Measurements from ENCODE around the gene NCOR2. TPM values are rescaled to one million over a fixed set of nuclear protein-coding genes. Genes with fewer than 3 reads are reported as not detected.
A peak's percentile ranks its signal among the peaks of the same experiment; 100 is the strongest.

Gene NCOR2
- 10 to 100 TPM; 22.9 to 48.1 TPM for polyA plus RNA-seq

- H3K27me3 ChIP-seq (ENCODE audit: control insufficient read depth in 1 of 2, insufficient read depth in 2 of 2, low read length in 2 of 2), result no peaks in the 10 kb centered on the region
- peak within 1 kb of the TSS; percentile 80 to 81 for H3K4me3 ChIP-seq (ENCODE audit: low read depth in 1 of 2, low read length in 2 of 2)
- H3K36me3 ChIP-seq (ENCODE audit: control insufficient read depth in 2 of 2, insufficient read depth in 2 of 2, low read length in 1 of 2), result no peaks in the 10 kb centered on the region
- WGBS, 2 donors, result 1% methylated on average over 39 to 96 of the region's 106 CpGs
- H3K4me1 ChIP-seq (ENCODE audit: control insufficient read depth in 2 of 2, insufficient read depth in 2 of 2, low read length in 1 of 2), result peaks cover 4% of the 10 kb centered on the region in 2 donors
- peak within 1 kb of the TSS; percentile 92 to 97 for H3K27ac ChIP-seq (ENCODE audit: low read depth in 2 of 2, low read length in 1 of 2)
- no peaks in the 10 kb centered on the region for H3K9me3 ChIP-seq (ENCODE audit: control insufficient read depth in 2 of 2, insufficient read depth in 1 of 2, low read depth in 1 of 2, low read length in 1 of 2)
These were observed at the start of gene NCOR2 for GRCh38 chr12:124566997-124567672. TSS of gene NCOR2 (minus strand) at chr12:124567612. CDS start at chr12:124495251, 72,361 bp downstream.

GRCh38 chr12:124616394-124617221 is 49.2 kb upstream of the NCOR2 start:
- Histone ChIP-seq H3K36me3 (ENCODE audit: control insufficient read depth in 2 of 2, insufficient read depth in 2 of 2, low read length in 1 of 2) (no peaks in the 10 kb centered on the region), H3K4me3 (ENCODE audit: low read depth in 1 of 2, low read length in 2 of 2) (no peak overlapping the region), H3K27ac (ENCODE audit: low read depth in 2 of 2, low read length in 1 of 2) (no peak overlapping the region), H3K27me3 (ENCODE audit: control insufficient read depth in 1 of 2, insufficient read depth in 2 of 2, low read length in 2 of 2) (no peaks in the 10 kb centered on the region), H3K9me3 (ENCODE audit: control insufficient read depth in 2 of 2, insufficient read depth in 1 of 2, low read depth in 1 of 2, low read length in 1 of 2) (peaks cover 0 to 8% of the 10 kb centered on the region in 2 donors), H3K4me1 (ENCODE audit: control insufficient read depth in 2 of 2, insufficient read depth in 2 of 2, low read length in 1 of 2) (peaks cover 0 to 4% of the 10 kb centered on the region in 2 donors)
- WGBS, 2 donors, result 60 to 67% methylated on average over 20 of the region's 20 CpGs

GRCh38 chr12:124614512-124615292 is 47.3 kb upstream of the NCOR2 start:
- Histone ChIP-seq H3K4me3 (ENCODE audit: low read depth in 1 of 2, low read length in 2 of 2) (no peak overlapping the region), H3K27me3 (ENCODE audit: control insufficient read depth in 1 of 2, insufficient read depth in 2 of 2, low read length in 2 of 2) (no peaks in the 10 kb centered on the region)
- WGBS, 2 donors, result 94 to 95% methylated on average over 6 of the region's 6 CpGs

GRCh38 chr12:124613151-124613585 is 45.8 kb upstream of the NCOR2 start:
- Histone ChIP-seq H3K36me3 (ENCODE audit: control insufficient read depth in 2 of 2, insufficient read depth in 2 of 2, low read length in 1 of 2) (no peaks in the 10 kb centered on the region), H3K9me3 (ENCODE audit: control insufficient read depth in 2 of 2, insufficient read depth in 1 of 2, low read depth in 1 of 2, low read length in 1 of 2) (peaks cover 0 to 5% of the 10 kb centered on the region in 2 donors), H3K27ac (ENCODE audit: low read depth in 2 of 2, low read length in 1 of 2) (no peak overlapping the region), H3K4me1 (ENCODE audit: control insufficient read depth in 2 of 2, insufficient read depth in 2 of 2, low read length in 1 of 2) (peaks cover 6 to 10% of the 10 kb centered on the region in 2 donors), H3K4me3 (ENCODE audit: low read depth in 1 of 2, low read length in 2 of 2) (no peak overlapping the region), H3K27me3 (ENCODE audit: control insufficient read depth in 1 of 2, insufficient read depth in 2 of 2, low read length in 2 of 2) (no peaks in the 10 kb centered on the region)
- WGBS, 2 donors, result 39 to 47% methylated on average over 3 of the region's 3 CpGs

More at GRCh38 chr12:124614512-124615292, 47.3 kb upstream of the NCOR2 start:
- H3K27ac ChIP-seq (ENCODE audit: low read depth in 2 of 2, low read length in 1 of 2), result no peak overlapping the region
- no peaks in the 10 kb centered on the region for H3K36me3 ChIP-seq (ENCODE audit: control insufficient read depth in 2 of 2, insufficient read depth in 2 of 2, low read length in 1 of 2)
- peaks cover 0 to under 1% of the 10 kb centered on the region in 2 donors for H3K4me1 ChIP-seq (ENCODE audit: control insufficient read depth in 2 of 2, insufficient read depth in 2 of 2, low read length in 1 of 2)
- peaks cover 0 to 8% of the 10 kb centered on the region in 2 donors for H3K9me3 ChIP-seq (ENCODE audit: control insufficient read depth in 2 of 2, insufficient read depth in 1 of 2, low read depth in 1 of 2, low read length in 1 of 2)

GRCh38 chr12:124612410-124612680 is 44.9 kb upstream of the NCOR2 start:
- H3K27ac ChIP-seq (ENCODE audit: low read depth in 2 of 2, low read length in 1 of 2), result no peak overlapping the region
- H3K4me1 ChIP-seq (ENCODE audit: control insufficient read depth in 2 of 2, insufficient read depth in 2 of 2, low read length in 1 of 2), result peaks cover 6 to 14% of the 10 kb centered on the region in 2 donors
- peaks cover 0 to 5% of the 10 kb centered on the region in 2 donors for H3K9me3 ChIP-seq (ENCODE audit: control insufficient read depth in 2 of 2, insufficient read depth in 1 of 2, low read depth in 1 of 2, low read length in 1 of 2)
- H3K27me3 ChIP-seq (ENCODE audit: control insufficient read depth in 1 of 2, insufficient read depth in 2 of 2, low read length in 2 of 2), result no peaks in the 10 kb centered on the region
- H3K4me3 ChIP-seq (ENCODE audit: low read depth in 1 of 2, low read length in 2 of 2), result no peak overlapping the region
- 90 to 91% methylated on average over 4 of the region's 4 CpGs for WGBS, 2 donors
- H3K36me3 ChIP-seq (ENCODE audit: control insufficient read depth in 2 of 2, insufficient read depth in 2 of 2, low read length in 1 of 2), result no peaks in the 10 kb centered on the region

- no peaks in the 10 kb centered on the region for H3K27me3 ChIP-seq (ENCODE audit: control insufficient read depth in 1 of 2, insufficient read depth in 2 of 2, low read length in 2 of 2)
- WGBS, 2 donors, result 90 to 92% methylated on average over 15 of the region's 15 CpGs
- no peak overlapping the region for H3K27ac ChIP-seq (ENCODE audit: low read depth in 2 of 2, low read length in 1 of 2)
These were observed 44.4 kb upstream of the NCOR2 start for GRCh38 chr12:124611559-124612409.

GRCh38 chr12:124610629-124611558 is 43.5 kb upstream of the NCOR2 start:
- Histone ChIP-seq H3K9me3 (ENCODE audit: control insufficient read depth in 2 of 2, insufficient read depth in 1 of 2, low read depth in 1 of 2, low read length in 1 of 2) (peaks cover 0 to 7% of the 10 kb centered on the region in 2 donors), H3K36me3 (ENCODE audit: control insufficient read depth in 2 of 2, insufficient read depth in 2 of 2, low read length in 1 of 2) (no peaks in the 10 kb centered on the region), H3K27ac (ENCODE audit: low read depth in 2 of 2, low read length in 1 of 2) (no peak overlapping the region), H3K27me3 (ENCODE audit: control insufficient read depth in 1 of 2, insufficient read depth in 2 of 2, low read length in 2 of 2) (no peaks in the 10 kb centered on the region), H3K4me1 (ENCODE audit: control insufficient read depth in 2 of 2, insufficient read depth in 2 of 2, low read length in 1 of 2) (peaks cover 6 to 14% of the 10 kb centered on the region in 2 donors), H3K4me3 (ENCODE audit: low read depth in 1 of 2, low read length in 2 of 2) (no peak overlapping the region)
- WGBS, 2 donors, result 78 to 79% methylated on average over 23 of the region's 23 CpGs

More at GRCh38 chr12:124611559-124612409, 44.4 kb upstream of the NCOR2 start:
- Histone ChIP-seq H3K4me3 (ENCODE audit: low read depth in 1 of 2, low read length in 2 of 2) (no peak overlapping the region), H3K9me3 (ENCODE audit: control insufficient read depth in 2 of 2, insufficient read depth in 1 of 2, low read depth in 1 of 2, low read length in 1 of 2) (peaks cover 0 to 5% of the 10 kb centered on the region in 2 donors), H3K4me1 (ENCODE audit: control insufficient read depth in 2 of 2, insufficient read depth in 2 of 2, low read length in 1 of 2) (peaks cover 6 to 14% of the 10 kb centered on the region in 2 donors), H3K36me3 (ENCODE audit: control insufficient read depth in 2 of 2, insufficient read depth in 2 of 2, low read length in 1 of 2) (no peaks in the 10 kb centered on the region)

GRCh38 chr12:124610021-124610612 is 42.7 kb upstream of the NCOR2 start:
- Histone ChIP-seq H3K27ac (ENCODE audit: low read depth in 2 of 2, low read length in 1 of 2) (no peak overlapping the region), H3K27me3 (ENCODE audit: control insufficient read depth in 1 of 2, insufficient read depth in 2 of 2, low read length in 2 of 2) (no peaks in the 10 kb centered on the region)
- 68 to 74% methylated on average over 9 of the region's 9 CpGs for WGBS, 2 donors

More at GRCh38 chr12:124610021-124610612, 42.7 kb upstream of the NCOR2 start:
- Histone ChIP-seq H3K36me3 (ENCODE audit: control insufficient read depth in 2 of 2, insufficient read depth in 2 of 2, low read length in 1 of 2) (no peaks in the 10 kb centered on the region), H3K4me1 (ENCODE audit: control insufficient read depth in 2 of 2, insufficient read depth in 2 of 2, low read length in 1 of 2) (peaks cover 6 to 14% of the 10 kb centered on the region in 2 donors), H3K4me3 (ENCODE audit: low read depth in 1 of 2, low read length in 2 of 2) (no peak overlapping the region), H3K9me3 (ENCODE audit: control insufficient read depth in 2 of 2, insufficient read depth in 1 of 2, low read depth in 1 of 2, low read length in 1 of 2) (peaks cover 0 to 7% of the 10 kb centered on the region in 2 donors)

Measured in esophagus (tissue), 2 donors.